Endothelial cell of umbilical vein (primary cell): ENCODE measurements around the gene ZNF407. TPM values are rescaled to one million over a fixed set of nuclear protein-coding genes. Genes with fewer than 3 reads are reported as not detected.
A peak's percentile ranks its signal among the peaks of the same experiment; 100 is the strongest.

Experiments
- BruUV-seq: library from RNA; stranded (reverse); fragments of 400-500 nt; replicated peaks from 2 replicates; lab custom pipeline; 2021; lab: Mats Ljungman, UMichigan
- CTCF ChIA-PET: fragments of 300-600, 350-600 bp; sonication (Branson Sonifier 250); formaldehyde crosslinking; loops from one replicate; lab custom pipeline; 2021; ENCODE audit warnings: antibody characterized with exemption, inconsistent platforms; lab: Charles Lee
- POLR2A ChIA-PET: fragments of 300-600, 350-600 bp; sonication (Branson Sonifier 250); formaldehyde crosslinking; loops from one replicate; lab custom pipeline; 2021; ENCODE audit warnings: antibody characterized with exemption, inconsistent platforms; lab: Charles Lee
- DNase-seq: peaks from one replicate; pipeline ENCODE4 v3.0.0-alpha.2; 2011; ENCODE audit warnings: low read depth, low spot score
- FAIRE-seq: peaks from 2 replicates; lab custom pipeline; 2011; peaks lifted over from hg19 to GRCh38; lab: Jason Lieb, UNC
- H2AFZ ChIP-seq: 2 replicates; pipeline ENCODE4 v1.6.0; 2012; ENCODE audit warnings: low read depth, low read length, control low read depth, inconsistent platforms
- H3K27ac ChIP-seq: 2 replicates; pipeline ENCODE4 v1.5.1; 2011; ENCODE audit warnings: low read depth, mild to moderate bottlenecking, control low read depth, low read length, moderate library complexity; ENCODE audit not compliant: insufficient read depth
- H3K27me3 ChIP-seq, 2 experiments: 2 replicates each; pipeline versions ENCODE4 v1.6.0 to v1.6.1; 2011; ENCODE audit warnings: low read length in 2 of 2, mixed read lengths in 1 of 2; ENCODE audit not compliant: control insufficient read depth in 2 of 2, insufficient read depth in 2 of 2
- H3K36me3 ChIP-seq, 2 experiments: 2 replicates in 1 of 2; 3 replicates in 1 of 2; pipeline ENCODE4 v1.5.1; 2011; ENCODE audit warnings: low read length in 2 of 2, mild to moderate bottlenecking in 1 of 2, moderate library complexity in 1 of 2; ENCODE audit not compliant: control insufficient read depth in 2 of 2, insufficient read depth in 2 of 2; ENCODE audit errors: extremely low read depth in 1 of 2
- H3K4me1 ChIP-seq: 3 replicates; pipeline ENCODE4 v1.5.1; 2011; ENCODE audit warnings: mild to moderate bottlenecking, low read length; ENCODE audit not compliant: control insufficient read depth, insufficient read depth; ENCODE audit errors: extremely low read depth
- H3K4me2 ChIP-seq: 2 replicates; pipeline ENCODE4 v1.6.1; 2011; ENCODE audit warnings: low read length, control low read depth, mixed read lengths; ENCODE audit not compliant: insufficient read depth
- H3K4me3 ChIP-seq, 3 experiments: fragments of 200-600 bp in 1 of 3; sonication (generic), shearing (Covaris generic) in 1 of 3; replicated peaks in 1 of 3; 2 replicates each; pipeline ENCODE4 v1.5.1; 2011 to 2016; ENCODE audit warnings: control low read depth in 3 of 3, low read length in 3 of 3, mild to moderate bottlenecking in 2 of 3, inconsistent platforms in 1 of 3, low read depth in 1 of 3, moderate library complexity in 1 of 3; ENCODE audit not compliant: insufficient read depth in 1 of 3
- H3K79me2 ChIP-seq: 2 replicates; pipeline ENCODE4 v1.6.0; 2012; ENCODE audit warnings: low read length, inconsistent platforms; ENCODE audit not compliant: control insufficient read depth, insufficient read depth
- H3K9ac ChIP-seq: replicated peaks from 2 replicates; pipeline ENCODE3; 2011; ENCODE audit warnings: low read length, control low read depth; ENCODE audit not compliant: insufficient read depth; ENCODE audit errors: extremely low read depth
- H3K9me1 ChIP-seq: replicated peaks from 3 replicates; pipeline ENCODE4 v1.6.0; 2011; ENCODE audit warnings: mild to moderate bottlenecking, low read length; ENCODE audit not compliant: control insufficient read depth, insufficient read depth; ENCODE audit errors: extremely low read depth
- H3K9me3 ChIP-seq: replicated peaks from 2 replicates; pipeline ENCODE4 v1.5.1; 2012; ENCODE audit warnings: low read length, inconsistent platforms; ENCODE audit not compliant: control insufficient read depth, insufficient read depth
- H4K20me1 ChIP-seq: replicated peaks from 2 replicates; pipeline ENCODE3; 2011; ENCODE audit warnings: mild to moderate bottlenecking, low read length; ENCODE audit not compliant: control insufficient read depth, insufficient read depth; ENCODE audit errors: extremely low read depth
- EZH2 ChIP-seq: IDR thresholded peaks from 2 replicates; pipeline ENCODE4 v1.6.1; 2012; ENCODE audit warnings: borderline replicate concordance, low read depth, mild to moderate bottlenecking, moderate library complexity, low read length, inconsistent platforms; ENCODE audit not compliant: severe bottlenecking
- FOS ChIP-seq: IDR thresholded peaks from 2 replicates; pipeline ENCODE4 v1.6.1; 2011; ENCODE audit warnings: mild to moderate bottlenecking, low read length, moderate library complexity, borderline replicate concordance; ENCODE audit not compliant: insufficient read depth
- GATA2 ChIP-seq: IDR thresholded peaks from 2 replicates; pipeline ENCODE4 v1.7.0; 2011; ENCODE audit warnings: low read depth, mild to moderate bottlenecking, moderate library complexity, mixed read lengths, low read length; ENCODE audit not compliant: insufficient read length, insufficient read depth
- JUN ChIP-seq: IDR thresholded peaks from 2 replicates; pipeline ENCODE4 v1.6.1; 2011; ENCODE audit warnings: borderline replicate concordance, low read depth; ENCODE audit not compliant: insufficient read length, insufficient read depth
- MYC ChIP-seq: IDR thresholded peaks from one replicate; pipeline ENCODE4 v1.6.1; 2011; ENCODE audit warnings: mild to moderate bottlenecking, low read depth, low read length
- POLR2A ChIP-seq: IDR thresholded peaks from 2 replicates; pipeline ENCODE4 v1.6.1; 2012; ENCODE audit warnings: low read depth, mild to moderate bottlenecking, control low read depth, low read length
- POLR2AphosphoS5 ChIP-seq: IDR thresholded peaks from 2 replicates; pipeline ENCODE4 v1.6.1; 2012; ENCODE audit warnings: low read depth, mild to moderate bottlenecking, control low read depth, low read length, moderate library complexity; ENCODE audit not compliant: insufficient read depth
- dilution Hi-C: fragments of 300-500 bp; cut with MboI; formaldehyde crosslinking; loops from one replicate; pipeline ENCODE4 v1.15.0; 2019; ENCODE audit warnings: low sequenced_read_pairs; ENCODE audit not compliant: extremely low pct_ligation_motif_present
- intact Hi-C: fragments of 100-400 bp; cut with micrococcal nuclease; formaldehyde crosslinking; loops from one replicate; pipeline ENCODE4 v1.10.0; 2022
- polyA plus RNA-seq, 4 experiments: library from polyadenylated mRNA; depleted of rRNA in 3 of 4; stranded (reverse) in 3 of 4; unstranded in 1 of 4; fragments of >200 nt; gene quantifications; 2 replicates each; pipeline versions ENCODE4 v1.2.1 to v1.2.3, GENCODE V29; 2011 to 2012; ENCODE audit warnings: missing spikeins in 1 of 4
- total RNA-seq: library from RNA; stranded (reverse); gene quantifications from 2 replicates; pipeline ENCODE4 v1.2.3, GENCODE V29; 2021
- TF ChIP-seq, protein P1 (sequence below), 2 donors: IDR thresholded peaks; 1 replicate in 1 of 2; 2 replicates in 1 of 2; pipeline ENCODE4 v1.5.1; 2011; ENCODE audit warnings: low read length in 2 of 2, mild to moderate bottlenecking in 2 of 2, moderate library complexity in 2 of 2, control low read depth in 1 of 2, inconsistent platforms in 1 of 2, low read depth in 1 of 2; ENCODE audit not compliant: insufficient read depth in 1 of 2; ENCODE audit errors: extremely low read depth in 1 of 2
- TF ChIP-seq, protein P2 (sequence below): IDR thresholded peaks from 2 replicates; pipeline ENCODE4 v1.6.1; 2011; ENCODE audit not compliant: insufficient read depth, insufficient read length

The ZNF407 gene
- total and polyA plus RNA-seq, 2 donors (not counting 3 experiments of a cell fraction or from before 2014, with no cell fraction given), result 3.8 to 20.1 TPM

DNA sequence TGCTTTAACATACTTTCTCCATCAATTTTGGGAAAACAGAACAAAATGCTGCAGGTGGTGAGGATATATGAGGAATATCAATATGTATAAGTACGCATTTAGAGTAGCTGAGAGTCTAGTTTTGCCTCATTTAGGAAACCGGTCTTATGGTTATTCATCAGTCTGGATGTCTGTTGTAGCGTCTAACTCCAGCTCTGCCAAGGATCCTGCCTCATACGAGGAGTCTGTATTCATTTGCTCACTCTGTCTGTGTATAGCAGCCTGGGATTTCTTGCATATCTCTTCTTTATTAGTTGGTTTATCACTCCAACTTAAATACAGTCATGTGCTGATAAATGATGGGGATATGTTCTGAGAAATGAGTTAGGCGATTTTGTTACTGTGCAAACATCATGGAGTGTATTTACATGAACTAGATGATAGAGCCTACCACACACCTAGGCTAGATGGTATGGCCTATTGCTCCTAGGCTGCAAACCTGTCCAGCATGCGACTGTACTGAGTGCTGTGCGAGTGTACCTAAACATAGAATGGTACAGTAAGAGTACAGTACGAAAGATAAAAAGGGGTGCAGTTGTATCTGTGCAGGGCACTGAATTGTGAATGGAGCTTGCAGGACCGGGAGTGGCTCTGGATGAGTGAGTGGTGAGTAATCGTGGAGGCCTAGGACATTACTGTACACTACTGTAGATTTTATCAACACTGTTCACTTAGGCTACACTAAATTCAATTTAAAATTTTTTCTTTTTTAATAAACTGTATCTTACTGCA, 148.1 kb downstream of the ZNF407 start:
- FAIRE-seq, result peak; percentile 82
- TF ChIP-seq, protein P1, sequence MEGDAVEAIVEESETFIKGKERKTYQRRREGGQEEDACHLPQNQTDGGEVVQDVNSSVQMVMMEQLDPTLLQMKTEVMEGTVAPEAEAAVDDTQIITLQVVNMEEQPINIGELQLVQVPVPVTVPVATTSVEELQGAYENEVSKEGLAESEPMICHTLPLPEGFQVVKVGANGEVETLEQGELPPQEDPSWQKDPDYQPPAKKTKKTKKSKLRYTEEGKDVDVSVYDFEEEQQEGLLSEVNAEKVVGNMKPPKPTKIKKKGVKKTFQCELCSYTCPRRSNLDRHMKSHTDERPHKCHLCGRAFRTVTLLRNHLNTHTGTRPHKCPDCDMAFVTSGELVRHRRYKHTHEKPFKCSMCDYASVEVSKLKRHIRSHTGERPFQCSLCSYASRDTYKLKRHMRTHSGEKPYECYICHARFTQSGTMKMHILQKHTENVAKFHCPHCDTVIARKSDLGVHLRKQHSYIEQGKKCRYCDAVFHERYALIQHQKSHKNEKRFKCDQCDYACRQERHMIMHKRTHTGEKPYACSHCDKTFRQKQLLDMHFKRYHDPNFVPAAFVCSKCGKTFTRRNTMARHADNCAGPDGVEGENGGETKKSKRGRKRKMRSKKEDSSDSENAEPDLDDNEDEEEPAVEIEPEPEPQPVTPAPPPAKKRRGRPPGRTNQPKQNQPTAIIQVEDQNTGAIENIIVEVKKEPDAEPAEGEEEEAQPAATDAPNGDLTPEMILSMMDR (IDR thresholded peaks at IDR 0.05; ENCODE audit: extremely low read depth in 1 of 2, insufficient read depth in 1 of 2, low read depth in 1 of 2, low read length in 2 of 2), result no peak
- TF ChIP-seq GATA2 (peak; percentile 94), FOS (peak; percentile 71), MYC (no peak), JUN (peak; percentile 25), EZH2 (no peak), POLR2AphosphoS5 (no peak), POLR2A (no peak)
- TF ChIP-seq, protein P2, sequence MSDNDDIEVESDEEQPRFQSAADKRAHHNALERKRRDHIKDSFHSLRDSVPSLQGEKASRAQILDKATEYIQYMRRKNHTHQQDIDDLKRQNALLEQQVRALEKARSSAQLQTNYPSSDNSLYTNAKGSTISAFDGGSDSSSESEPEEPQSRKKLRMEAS, result no peak
- H3K9ac ChIP-seq, result no peak overlapping the region
- no peak overlapping the region for H3K4me3 ChIP-seq
- H4K20me1 ChIP-seq, result no peaks in the 10 kb centered on the region
- peak overlapping the region; percentile 57 for H2AFZ ChIP-seq
- dilution Hi-C loops (no loop called here), intact Hi-C loops (no loop called here)
- no peaks in the 10 kb centered on the region for H3K36me3 ChIP-seq
- DNase-seq, result peak; percentile 49
- CTCF ChIA-PET, result interaction anchor here (1.0 to 1.5 kb wide), 5 partner anchors 8 to 295 kb away, joined by 3 to 5 read pairs (median 3); no protein-coding TSS in a partner anchor
- peaks cover 13% of the 10 kb centered on the region for H3K4me1 ChIP-seq
- no peak overlapping the region for H3K4me2 ChIP-seq
- no peaks in the 10 kb centered on the region for H3K9me1 ChIP-seq
- no peaks in the 10 kb centered on the region for H3K27me3 ChIP-seq
- H3K9me3 ChIP-seq, result no peaks in the 10 kb centered on the region
- H3K79me2 ChIP-seq, result no peaks in the 10 kb centered on the region
- H3K27ac ChIP-seq, result no peak overlapping the region
- BruUV-seq, result no TSS peak
- POLR2A ChIA-PET, result interaction anchor here (0.6 kb wide), 1 partner anchor 148 kb away, joined by 4 read pairs; the partner anchor contains the start of gene ZNF407
